Stimulated activated CD4-positive, alpha-beta T cell treated with anti-CD3 and anti-CD28 coated beads, Interleukin-1b, Interleukin-23, amount 100 ng/mL, for 48 hours (primary cell): Measurements from ENCODE around the gene AUNIP.
A peak's percentile ranks its signal among the peaks of the same experiment; 100 is the strongest.

Source experiments
- DNase-seq: peaks from one replicate; pipeline ENCODE4 v3.0.0-alpha.2; 2020

Gene AUNIP

GRCh38 chr1:25885602-25886001 lies 26.3 kb upstream of the AUNIP start:
- no peak for DNase-seq

GRCh38 chr1:25881266-25881665 lies 22.0 kb upstream of the AUNIP start:
- DNase-seq, result no peak

DNA sequence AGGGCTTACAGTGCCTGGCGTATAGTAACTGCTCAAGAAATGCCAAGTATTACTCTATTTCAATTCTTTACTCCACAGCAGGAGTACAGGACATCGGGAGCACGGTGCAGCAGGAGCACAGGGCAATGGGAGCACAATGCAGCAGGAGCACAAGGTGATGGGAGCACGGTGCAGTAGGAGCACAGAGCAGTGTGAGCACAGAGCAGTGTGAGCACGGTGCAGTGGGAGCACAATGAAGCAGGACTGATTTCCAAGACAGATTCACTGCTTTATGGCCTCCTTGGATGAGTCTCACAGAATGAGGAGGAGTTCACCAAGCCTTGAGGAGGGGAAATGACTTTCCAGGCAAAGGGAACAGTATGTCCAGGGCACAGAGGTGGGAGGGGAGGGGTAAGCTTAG lies 21.3 kb upstream of the AUNIP start:
- DNase-seq, result no peak

DNA sequence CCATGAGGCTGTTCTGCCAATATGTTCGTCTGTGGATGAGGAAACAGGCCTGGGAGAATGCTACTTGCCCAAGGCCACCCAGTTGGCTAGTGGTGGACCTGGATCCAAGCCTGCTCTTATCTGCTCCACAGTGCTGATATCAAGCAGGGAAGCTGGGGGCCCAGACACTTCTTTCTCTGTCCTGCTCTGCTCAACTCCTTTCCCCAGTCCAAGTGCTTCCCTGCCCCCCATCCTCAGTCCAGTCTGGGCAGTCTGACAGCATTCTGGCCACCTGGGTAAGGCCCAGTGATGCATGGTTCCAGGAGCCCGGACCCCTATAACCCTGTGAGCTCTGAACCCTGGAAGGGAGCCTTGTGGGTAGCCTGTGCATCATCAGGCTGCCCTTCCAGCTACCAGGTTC lies 20.4 kb upstream of the AUNIP start:
- no peak for DNase-seq

GRCh38 chr1:25878690-25879089 lies 19.4 kb upstream of the AUNIP start:
- no peak for DNase-seq

DNA sequence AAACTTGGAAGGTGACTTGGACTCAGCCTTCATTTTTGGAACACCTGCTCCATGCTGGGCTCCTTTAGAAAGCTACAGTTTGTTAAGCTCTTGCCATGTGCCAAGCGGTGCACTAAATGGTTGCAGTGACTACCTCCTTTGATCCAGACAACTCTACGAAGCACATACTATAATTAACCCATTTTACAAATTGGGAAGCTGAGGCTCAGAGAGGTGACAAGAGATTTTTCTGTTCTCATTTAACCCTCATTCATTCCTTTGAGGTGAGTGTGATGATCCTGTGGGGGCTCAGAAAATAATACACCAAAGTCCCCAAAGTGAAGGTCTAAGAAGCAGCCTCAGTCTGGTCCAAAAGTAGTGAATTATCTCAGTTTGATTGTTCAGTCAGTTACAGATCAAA lies 17.9 kb upstream of the AUNIP start:
- DNase-seq, result no peak

GRCh38 chr1:25876693-25877077 lies 17.4 kb upstream of the AUNIP start:
- no peak for DNase-seq

DNA sequence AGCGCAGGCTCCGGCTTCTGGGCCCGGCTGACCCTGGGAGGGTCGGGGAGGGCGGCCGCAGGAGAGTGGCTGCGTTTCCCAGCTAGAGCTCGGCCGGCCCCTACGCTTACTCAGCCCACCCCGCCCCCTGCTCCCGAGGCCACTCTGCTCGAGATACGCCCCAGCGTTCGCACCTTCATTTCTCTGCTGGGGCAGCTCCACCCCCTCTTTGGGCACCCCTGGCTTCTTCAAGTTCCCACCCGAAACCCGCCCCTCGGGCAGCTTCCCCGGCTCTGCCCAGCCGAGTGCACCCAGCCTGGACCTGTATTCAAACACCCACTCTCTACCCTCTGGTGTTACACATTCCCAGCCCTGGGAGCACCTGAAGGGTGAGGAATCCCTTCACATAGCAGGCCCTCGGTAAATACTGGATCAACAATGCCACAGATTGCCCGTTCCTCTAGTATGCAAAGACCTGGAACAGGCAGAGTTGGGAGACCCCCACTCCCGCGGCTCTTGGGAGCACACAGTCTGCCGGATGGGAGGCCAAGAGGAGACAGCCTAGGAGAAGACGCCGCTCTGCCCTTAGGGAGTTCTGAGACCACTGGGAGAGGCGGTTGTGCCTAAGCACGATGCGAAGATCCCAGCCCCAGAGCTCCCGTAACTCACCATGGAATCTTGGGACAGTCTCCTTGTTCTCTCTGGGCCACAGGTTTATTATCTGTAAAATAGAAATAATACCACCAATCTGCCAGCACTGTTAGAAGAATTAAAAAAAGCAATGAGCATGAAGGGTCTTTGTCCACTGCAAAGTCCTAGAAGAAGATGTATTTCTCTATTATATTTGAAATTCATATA lies 16.8 kb upstream of the AUNIP start:
- DNase-seq, result no peak

- peak; percentile 60 for DNase-seq
Observed at GRCh38 chr1:25875154-25875855, 16.0 kb upstream of the AUNIP start, which contains the start of gene PAQR7. Gene PAQR7 (minus strand): TSS chr1:25875708. CDS start chr1:25863839, 11,869 bp downstream.

- DNase-seq, result no peak
Observed at GRCh38 chr1:25874635-25875153, 15.4 kb upstream of the AUNIP start.

DNA sequence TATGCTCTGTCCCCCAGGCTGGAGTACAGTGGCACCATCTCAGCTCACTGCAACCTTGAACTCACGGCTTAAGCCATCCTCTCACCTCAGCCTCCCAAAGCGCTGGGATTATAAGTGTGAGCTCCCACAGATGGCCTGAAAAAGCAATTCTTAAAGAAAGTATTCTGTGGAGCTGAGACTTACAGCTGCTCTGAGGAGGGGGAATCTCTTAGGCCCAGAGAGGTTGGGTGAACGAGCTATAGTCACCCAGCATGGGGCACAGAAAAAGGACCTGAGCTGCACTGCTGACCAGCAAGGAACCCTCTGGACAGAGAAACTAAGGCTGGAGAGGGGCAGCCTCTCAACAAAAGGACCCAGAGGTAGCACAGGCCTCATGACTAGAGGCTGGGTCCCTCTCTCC lies 15.0 kb upstream of the AUNIP start:
- DNase-seq, result no peak

DNA sequence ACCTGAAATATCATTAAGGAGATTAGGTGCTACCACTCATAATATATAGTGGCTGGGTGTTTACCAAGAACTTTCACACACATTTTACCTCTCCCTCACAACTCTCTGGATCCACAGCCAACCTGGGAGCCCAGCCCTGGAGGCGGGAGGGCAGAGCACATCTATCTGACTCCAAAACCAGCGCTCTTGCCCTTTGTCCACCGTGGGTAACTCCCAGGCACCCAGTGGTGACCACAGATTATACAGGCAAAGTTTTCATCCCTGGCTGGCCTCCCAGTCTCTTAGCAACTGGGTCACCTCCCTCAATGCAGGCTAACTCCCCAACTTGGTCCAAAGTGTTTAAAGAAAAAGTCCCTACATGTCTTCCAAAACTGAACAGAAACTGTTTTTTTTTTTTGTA lies 13.9 kb upstream of the AUNIP start:
- DNase-seq, result no peak

DNA sequence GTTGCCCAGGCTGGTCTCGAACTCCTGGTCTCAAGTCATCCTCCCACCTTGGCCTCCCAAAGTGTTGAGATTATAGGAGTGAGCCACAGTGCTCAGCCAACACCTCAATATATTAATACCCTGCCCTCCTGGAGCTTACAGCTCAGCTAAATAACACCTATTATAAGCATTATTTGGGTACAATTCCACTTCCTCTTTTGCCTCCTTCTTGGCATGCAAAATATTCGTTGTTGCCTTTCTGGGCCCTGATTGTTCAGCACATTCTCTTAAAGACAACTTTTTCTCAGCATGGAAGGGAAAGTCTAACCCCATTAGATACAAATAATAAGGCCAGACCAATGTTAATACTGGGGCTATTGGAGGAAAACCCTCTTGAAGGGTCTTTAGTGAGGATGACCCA lies 13.5 kb upstream of the AUNIP start:
- no peak for DNase-seq

DNA sequence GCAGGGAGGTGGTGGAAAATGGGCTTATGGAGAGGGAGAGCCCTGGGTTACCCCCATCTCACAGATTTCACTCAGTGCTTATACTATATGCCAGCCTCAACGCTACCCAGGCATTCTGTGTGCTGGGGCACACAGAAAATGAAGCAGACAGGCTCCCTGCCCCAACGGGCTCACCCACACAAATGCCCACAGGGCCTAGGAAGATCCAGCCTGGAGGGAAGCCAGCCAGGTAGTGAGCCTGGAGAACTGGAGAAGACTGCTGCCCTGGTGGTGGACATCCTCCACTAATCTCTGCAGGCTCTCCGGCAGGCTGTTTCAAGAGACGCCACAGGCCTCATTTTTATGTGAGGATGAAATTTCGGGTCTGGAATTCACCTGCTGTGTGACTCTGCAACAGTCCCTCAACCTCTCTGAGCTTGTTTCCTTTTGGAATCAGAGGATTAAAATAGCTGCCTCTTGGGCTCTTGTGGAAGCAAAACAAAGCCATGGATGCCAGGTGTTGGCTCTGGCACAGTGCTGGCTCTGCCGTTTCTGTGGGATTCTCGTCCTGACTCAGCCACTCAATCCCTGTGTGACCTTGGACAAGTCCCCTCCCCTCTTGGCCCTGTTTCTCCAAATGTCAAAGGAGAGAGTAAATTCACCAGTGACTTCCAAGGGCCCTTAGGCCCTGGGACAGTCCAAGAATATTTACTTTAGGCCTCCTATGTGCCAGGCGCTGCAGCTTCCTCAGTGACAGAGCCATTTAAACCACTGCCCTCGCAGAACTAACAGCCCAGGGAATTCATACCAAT lies 12.6 kb upstream of the AUNIP start:
- DNase-seq, result no peak

DNA sequence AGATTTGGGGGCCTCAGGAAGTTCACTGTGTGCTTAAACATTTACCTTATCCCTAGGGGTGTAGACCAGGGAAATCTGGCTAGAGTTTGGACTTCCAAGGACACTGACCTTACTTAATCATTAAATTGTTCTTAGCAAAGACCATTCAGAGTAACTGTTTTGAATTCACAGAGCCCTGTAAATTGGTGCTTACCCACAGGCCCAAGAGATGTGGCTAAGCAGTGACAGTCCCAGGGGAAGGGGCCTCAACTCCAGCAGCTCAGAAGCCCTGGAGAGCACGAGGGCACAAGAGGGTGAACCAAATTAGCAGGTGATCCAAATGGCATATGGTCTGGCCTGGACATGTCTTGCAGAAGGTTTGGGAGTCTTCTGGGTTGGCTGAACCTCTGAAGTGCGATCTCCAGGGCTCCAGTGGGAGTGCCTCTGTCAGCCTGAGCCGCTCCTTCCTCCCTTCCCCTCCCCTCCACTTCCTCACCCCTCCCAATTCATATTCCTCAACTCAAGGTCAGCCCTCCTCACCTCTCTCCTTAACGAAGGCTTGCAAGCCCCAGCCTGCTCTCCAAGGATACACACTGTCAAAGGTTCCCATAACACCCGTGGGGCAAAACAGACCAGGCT lies 11.9 kb upstream of the AUNIP start:
- no peak for DNase-seq

DNA sequence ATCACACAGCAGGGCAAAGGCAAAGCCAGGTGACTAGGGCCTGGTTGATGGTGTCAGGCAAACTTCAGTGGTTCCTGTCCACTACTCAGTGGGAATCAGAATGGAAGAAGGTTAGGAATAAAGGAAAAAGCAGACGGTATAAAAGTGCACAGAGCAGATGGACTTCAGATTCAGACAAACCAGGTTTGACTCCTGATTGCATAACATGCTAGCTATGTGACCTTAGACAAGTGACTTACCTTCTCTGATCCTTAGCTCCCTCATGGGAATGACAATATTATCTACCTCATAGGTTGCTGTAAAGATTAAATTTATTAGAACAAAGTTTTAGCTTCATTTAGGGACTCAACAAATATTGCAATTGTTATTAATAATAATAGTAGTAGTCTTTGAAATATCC lies 11.4 kb upstream of the AUNIP start:
- no peak for DNase-seq

DNA sequence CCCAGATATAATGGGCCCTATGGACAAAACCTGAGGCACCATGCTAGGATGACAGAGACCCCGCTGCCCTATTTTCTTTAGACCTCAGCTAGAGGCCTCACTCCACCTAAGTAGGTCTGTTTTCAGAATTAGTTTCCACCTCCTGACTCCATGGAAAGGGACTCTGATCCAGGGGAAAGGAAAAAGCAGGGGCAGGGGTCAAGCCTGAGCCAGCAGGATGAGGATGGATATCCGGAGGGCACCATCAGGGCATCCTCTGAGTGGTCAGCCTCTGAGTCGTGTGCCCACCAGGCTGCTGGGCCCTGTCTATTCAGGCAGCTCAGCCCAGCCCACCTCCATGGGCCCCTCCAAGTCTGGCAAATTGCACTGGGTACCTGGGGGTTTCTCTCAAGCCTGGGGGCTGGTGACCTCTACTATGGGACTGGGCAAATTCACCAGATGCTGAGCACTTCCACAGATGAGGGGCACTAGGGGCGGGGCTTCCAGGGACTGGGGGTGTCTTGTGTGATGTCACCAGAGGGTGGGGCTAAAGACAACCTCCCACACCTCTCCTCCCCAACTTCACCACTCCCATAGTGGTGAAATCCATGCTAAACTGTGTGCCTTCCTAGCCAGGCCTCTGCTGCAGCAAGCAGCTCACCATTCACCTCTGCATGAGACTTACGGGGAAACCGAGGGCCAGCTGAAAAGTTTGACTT lies 10.8 kb upstream of the AUNIP start:
- DNase-seq, result no peak

DNA sequence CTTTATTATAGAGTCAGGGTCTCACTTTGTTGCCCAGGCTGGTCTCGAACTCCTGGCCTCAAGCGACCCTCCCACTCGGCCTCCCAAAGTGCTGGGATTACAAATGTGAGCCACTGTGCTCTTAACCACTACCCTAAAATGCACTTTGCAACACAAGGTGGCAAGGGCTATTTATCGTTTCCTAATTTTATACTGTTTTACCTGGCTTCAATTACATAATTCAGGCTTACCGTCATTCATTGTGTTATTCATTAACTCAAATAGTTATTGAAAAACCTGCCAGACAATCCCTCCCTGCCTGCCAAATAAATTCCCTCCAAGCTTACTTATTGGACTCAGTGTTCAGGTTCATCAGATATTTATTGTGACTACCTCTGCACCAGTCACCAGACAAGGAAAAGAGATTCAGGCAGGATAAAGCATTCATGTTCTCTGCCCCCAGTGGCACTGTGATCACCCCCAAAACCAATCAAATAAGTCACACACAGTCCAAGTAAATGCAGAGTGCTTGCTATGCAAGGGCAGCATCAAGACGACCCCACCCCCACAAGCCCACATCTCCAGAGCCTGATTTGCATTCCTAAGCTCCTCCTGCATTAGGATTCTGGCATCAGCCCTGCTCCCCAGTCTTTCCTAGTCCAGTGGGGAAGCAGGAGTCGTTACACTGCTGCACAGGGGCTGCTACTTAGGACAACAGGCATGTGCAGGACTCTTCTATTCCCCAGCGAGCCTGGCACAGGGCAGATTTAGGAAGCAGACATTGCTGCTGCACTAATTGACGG lies 8.1 kb upstream of the AUNIP start:
- DNase-seq, result no peak

DNA sequence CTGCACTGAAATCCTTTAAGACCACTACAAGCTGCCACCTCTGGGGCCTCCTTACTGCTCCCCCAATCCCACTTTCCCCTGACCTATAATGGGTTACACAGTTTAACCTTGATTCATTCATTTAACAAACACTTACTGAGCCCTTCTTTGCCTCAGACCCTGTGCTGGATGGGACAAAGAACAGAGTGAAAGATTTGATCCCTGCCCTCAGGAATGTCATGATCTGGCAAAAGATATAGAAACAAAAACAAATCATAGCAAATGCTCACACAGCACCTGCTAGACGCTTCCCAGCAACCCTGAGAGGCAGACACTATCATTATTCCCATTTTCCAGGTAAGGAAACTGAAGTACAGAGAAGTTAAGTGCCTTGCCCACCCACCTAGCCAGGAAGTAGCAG lies 7.0 kb upstream of the AUNIP start:
- DNase-seq, result no peak

DNA sequence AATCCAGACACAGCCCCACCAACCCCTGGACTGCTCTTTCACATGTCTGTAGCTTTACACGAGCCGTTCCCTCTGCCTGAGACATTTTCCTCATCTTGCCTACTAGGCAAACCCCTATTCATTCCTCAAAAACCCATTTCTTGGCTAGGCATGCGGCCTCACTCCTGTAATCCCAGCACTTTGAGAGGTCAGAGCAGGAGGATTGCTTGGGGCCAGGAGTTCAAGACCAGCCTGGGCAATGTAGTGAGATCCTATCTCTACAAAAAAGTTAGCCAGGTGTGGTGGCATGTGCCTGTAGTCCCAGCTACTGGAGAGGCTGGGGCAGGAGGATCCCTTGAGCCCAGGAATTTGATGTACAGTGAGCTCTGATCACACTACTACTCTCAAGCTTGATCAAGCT lies 5.2 kb upstream of the AUNIP start:
- no peak for DNase-seq

DNA sequence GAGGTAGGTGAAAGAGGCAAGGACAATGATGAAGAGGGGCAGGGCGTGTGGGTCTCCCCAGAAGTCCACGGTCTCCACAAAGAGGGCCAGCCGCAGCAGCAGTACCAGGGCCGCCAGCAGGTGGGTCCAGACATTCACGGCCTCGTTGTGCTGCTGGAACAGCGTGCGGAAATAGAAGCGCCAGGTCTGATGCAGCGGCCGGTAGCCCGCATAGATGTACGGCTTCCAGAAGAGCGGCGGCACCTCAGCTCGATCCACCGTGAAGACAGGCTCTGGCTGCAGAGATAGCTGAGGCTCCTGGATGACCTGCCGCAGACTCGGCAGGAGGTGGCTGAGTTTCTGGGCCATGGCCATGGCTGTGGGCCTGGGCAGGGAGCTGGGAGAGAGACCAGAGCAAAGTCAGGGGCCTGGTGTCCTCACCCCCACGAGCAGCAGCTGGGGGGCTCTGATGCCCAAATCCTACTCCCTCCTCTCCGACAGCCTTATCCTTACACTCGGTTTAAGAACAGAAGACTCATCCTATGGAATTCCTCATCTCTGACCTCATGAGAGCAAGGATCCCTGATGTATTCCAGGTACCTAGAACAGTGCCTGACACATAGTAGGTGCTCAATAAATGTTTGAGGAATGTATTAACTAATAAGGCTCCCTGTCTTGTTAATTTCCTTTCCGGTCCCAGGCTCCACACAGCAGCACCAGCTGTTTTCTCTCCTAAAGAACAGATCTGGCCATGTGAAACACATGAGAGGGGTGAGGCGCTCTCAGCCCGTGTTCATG lies 4.4 kb upstream of the AUNIP start:
- DNase-seq, result no peak
